Epidermal melanocyte (primary cell): ENCODE data around the gene SPATA33.

Experiments
- DNase-seq: peaks from one replicate; pipeline ENCODE4 v3.0.0; 2011; ENCODE audit warnings: low spot score; ENCODE audit not compliant: insufficient read length

The SPATA33 gene

GRCh38 chr16:89709166-89709565 lies 51.5 kb downstream of the SPATA33 start:
- DNase-seq: no peak

DNA sequence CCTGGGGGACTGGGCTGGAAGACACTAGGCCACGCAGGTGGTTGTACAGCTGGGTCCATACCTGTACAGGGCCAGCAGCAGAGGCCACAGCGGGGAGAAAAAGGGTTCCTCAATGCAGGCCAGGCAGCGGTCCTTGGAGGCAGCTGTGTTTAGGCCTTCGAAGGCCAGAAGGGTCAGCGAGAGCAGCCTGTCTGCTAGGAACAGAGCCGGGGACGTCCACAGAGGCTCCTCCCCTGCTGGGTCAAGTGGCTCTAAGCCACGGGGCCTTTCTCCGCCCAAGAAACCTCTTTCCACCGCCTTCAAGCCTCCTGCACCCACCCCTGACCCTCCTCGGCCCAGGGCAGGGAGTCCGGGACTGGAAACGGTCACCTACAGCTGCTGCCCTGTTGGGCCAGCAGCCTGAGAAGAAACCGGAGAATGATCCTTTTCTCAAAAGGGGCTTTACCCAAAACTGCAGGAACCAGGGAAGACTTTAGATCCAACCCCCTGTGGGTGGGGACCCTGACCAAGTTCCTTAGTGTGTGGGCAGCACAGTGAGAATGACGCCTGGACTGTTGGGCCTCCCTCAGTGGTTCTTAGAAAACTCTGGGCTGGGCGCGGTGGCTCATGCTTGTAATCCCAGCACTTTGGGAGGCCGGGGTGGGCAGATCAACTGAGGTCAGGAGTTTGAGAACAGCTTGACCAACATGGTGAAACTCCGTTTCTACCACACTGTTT lies 52.2 kb downstream of the SPATA33 start:
- DNase-seq: no peak

DNA sequence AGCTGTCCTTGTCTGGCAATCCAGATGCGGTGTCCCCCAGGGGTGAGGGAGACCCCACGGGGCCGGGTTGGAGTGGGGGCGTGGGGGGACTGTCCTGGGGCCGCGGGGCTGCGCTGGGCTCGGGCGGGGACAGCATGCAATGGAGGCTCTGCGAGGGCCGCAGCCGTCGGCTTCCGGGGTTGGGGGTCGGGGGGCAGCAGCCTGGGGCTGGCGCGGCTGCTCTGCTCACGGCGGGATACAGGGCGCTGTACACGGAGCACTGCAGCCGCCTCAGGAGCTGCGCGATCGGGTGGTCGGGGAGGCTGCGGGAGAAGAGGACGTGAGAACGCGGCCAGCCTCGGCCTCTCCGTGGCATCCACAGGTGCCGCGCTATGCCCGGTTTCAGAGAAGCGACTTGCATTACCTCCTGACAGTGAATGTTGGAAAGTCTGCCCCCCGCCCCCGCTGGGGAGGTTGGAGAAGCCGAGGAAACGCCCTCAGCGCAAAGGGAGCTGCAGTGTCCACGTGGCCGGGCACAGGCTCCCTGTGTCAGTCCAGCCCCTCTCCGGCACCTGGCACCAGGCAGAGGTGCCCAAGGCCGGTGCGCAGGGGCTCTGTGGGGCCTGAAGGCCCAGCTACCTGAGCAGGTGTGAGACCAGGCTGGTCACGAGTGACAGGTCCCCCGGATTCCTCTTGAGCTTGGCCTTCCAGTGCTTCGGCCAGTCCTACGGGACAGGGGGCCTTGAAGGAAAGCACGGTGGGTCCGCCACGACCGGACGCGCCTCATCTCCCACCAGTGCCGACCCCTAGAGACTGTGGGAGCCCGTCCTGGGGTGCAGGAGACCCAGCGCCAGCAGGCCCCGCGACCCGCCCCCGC lies 53.3 kb downstream of the SPATA33 start:
- no peak for DNase-seq

DNA sequence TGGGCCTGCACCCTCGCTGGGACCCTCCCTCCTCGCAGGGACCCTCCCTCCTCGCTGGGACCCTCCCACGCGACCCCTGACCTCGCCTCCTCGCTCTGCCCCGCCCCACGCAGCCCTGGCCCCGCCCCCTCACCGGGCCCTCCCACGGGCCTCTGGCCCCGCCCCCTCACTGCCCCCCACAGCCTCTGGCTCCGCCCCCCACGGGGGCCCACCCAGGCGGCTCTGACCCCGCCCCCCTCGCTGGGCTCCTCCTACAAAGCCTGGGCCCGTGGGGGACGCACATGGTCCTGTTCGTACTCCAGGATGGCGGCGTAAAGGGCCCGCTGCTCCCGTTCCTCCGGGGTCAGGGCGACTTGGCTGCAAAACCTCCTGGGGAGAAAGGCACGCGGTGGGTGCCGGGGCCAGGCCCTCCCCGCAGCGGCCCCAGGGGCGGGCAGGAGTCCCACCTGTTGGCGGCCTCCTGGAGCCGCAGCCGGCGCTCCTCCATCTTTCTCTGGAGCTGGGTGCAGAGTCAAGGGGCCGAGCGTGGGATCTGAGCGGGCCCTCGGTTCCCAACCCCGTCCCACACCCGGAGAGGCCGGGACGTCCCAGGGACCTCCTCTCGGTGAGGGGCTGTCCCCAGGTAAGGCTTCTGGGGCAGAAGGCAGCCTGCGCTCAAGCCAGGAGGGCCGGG lies 54.1 kb downstream of the SPATA33 start:
- DNase-seq: peak; percentile 80

GRCh38 chr16:89712274-89712781 lies 54.7 kb downstream of the SPATA33 start:
- DNase-seq: no peak

GRCh38 chr16:89716493-89716892 lies 58.9 kb downstream of the SPATA33 start:
- no peak for DNase-seq

DNA sequence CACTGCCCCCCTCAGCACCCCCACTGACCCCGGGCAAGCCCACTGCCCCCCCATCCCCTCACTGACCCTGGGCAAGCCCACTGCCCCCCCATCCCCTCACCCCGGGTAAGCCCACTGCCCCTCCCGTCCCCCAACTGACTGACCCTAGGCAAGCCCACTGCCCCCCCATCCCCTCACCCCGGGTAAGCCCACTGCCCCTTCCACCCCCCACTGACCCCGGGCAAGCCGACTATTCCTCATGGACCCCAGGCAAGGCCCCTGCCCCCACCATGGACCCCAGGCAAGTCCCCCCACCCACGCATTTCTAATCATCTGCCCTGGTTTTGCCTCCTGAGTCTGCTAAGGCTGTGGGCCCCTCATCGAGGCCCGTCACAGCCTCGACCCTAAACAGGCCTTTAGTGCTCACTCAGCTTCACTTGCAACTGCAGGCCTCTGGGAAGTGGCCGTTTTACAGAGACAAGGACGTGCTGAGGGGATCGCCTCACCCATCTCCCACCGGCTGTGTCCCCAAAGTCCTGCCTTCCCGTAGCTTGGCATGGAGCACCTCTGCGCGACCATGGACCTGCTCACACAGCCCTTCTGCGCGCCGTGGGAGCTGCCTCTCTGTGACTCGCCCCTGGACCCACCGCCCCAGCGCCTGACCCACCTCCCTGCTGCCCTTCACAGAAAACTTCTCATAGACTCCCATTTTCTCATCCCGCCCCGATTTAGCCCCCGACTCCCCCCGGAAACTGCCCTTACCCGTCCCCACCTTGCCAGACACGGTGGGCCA lies 59.5 kb downstream of the SPATA33 start:
- DNase-seq: no peak

DNA sequence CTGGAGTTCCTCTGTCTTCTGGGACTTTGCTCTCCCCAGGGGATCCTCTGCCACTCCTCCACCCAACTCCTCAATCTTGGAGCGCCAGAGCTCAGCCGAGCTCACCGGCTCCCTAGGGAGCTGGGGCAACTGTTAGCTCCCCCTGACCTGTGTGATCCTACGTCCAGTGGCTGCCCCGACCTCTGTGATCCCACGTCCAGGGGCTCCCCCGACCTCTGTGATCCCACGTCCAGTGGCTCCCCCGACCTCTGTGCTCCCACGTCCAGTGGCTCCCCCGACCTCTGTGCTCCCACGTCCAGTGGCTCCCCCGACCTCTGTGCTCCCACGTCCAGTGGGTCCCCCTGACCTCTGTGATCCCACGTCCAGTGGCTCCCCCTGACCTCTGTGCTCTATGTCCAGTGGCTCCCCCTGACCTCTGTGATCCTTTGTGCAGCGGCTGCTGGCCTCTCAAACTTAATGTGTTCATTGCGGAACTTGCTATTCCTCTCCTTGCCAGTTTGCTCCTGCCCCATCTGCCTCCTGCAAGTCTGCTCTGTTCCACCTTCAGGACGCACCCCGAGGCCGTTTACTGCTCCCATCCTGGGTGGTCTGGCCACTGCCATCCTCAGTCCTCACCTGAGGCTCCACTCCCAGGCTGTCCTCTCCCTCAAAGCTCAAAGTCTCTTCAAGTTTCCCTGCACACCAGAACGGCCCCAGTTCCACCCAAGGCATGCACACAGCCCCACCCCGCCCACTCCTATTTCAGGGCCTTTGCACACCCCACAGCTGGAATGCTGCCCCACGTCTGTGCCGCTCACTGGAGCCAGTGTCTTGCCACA lies 60.3 kb downstream of the SPATA33 start:
- DNase-seq: no peak
